Prostate gland (tissue), 2 donors: Measurements from ENCODE around the gene SLC6A11. TPM values are rescaled to one million over a fixed set of nuclear protein-coding genes. Genes with fewer than 3 reads are reported as not detected.

Experiments used
- DNase-seq: peaks from one replicate; pipeline ENCODE4 v3.0.0-alpha.2; 2019; ENCODE audit warnings: low spot score
- H3K27ac ChIP-seq, 2 donors: fragments of 200-600 bp; sonication (generic); 2 replicates each; pipeline ENCODE4 v1.5.1; 2017 to 2019
- H3K27me3 ChIP-seq: fragments of 200-600 bp; sonication (generic); replicated peaks from 2 replicates; pipeline ENCODE4 v1.5.1; 2019; ENCODE audit not compliant: insufficient read depth
- H3K36me3 ChIP-seq, 2 donors: fragments of 200-600 bp; sonication (generic); 1 replicate in 1 of 2; 2 replicates in 1 of 2; pipeline versions ENCODE4 v1.5.1 to v1.8.1; 2017 to 2019
- H3K4me1 ChIP-seq: fragments of 200-600 bp; sonication (generic); replicated peaks from 2 replicates; pipeline ENCODE4 v1.5.1; 2019
- H3K4me3 ChIP-seq, 2 donors: fragments of 200-600 bp; sonication (generic); 2 replicates each; pipeline ENCODE4 v1.5.1; 2017 to 2019
- H3K9me3 ChIP-seq: fragments of 200-600 bp; sonication (generic); 2 replicates; pipeline ENCODE4 v1.5.1; 2017
- CTCF ChIP-seq, 4 experiments: fragments of 200-600 bp in 2 of 4; fragments of 450-650 bp in 2 of 4; sonication (generic) in 2 of 4; IDR thresholded peaks; 1 replicate in 3 of 4; 2 replicates in 1 of 4; pipeline ENCODE4 v1.5.1; 2016 to 2019; ENCODE audit warnings: antibody characterized with exemption in 4 of 4, mild to moderate bottlenecking in 2 of 4, moderate library complexity in 2 of 4
- POLR2A ChIP-seq: fragments of 450-650 bp; IDR thresholded peaks from one replicate; pipeline ENCODE4 v1.6.1; 2016; ENCODE audit warnings: antibody characterized with exemption, mild to moderate bottlenecking
- POLR2AphosphoS5 ChIP-seq: sonication (generic); formaldehyde crosslinking; IDR thresholded peaks from one replicate; pipeline ENCODE4 v1.6.1; 2017; ENCODE audit warnings: antibody characterized with exemption
- WGBS: methylation state at CpG from one replicate; pipeline ENCODE4 v1.1.5; 2018; 5-methylcytosine and 5-hydroxymethylcytosine counted together
- intact Hi-C: fragments of 100-400 bp; cut with DNase I; formaldehyde crosslinking; loops from one replicate; pipeline ENCODE4 v1.14.2; 2022
- total RNA-seq, 2 donors: library from RNA; depleted of rRNA; stranded (reverse); fragments of >200 nt; gene quantifications; one replicate each; pipeline ENCODE4 v1.1.0, GENCODE V29; 2016

Gene SLC6A11
- total RNA-seq, 2 donors from 2014 or later: 3.6 to 6.9 TPM

- Histone ChIP-seq H3K36me3 (no peaks in the 10 kb centered on the region), H3K4me1 (no peaks in the 10 kb centered on the region), H3K4me3 (no peak overlapping the region), H3K27ac (no peak overlapping the region), H3K9me3 (no peaks in the 10 kb centered on the region), H3K27me3 (peaks cover 3% of the 10 kb centered on the region)
- intact Hi-C loops: no loop called here
- 68% methylated on average over 5 of the region's 5 CpGs for WGBS
- TF ChIP-seq CTCF (IDR thresholded peaks at IDR 0.05) (no peak), POLR2A (no peak), POLR2AphosphoS5 (no peak)
- DNase-seq: no peak
Measured at GRCh38 chr3:10919636-10920035, 103.6 kb downstream of the SLC6A11 start.

GRCh38 chr3:10925436-10926255, 109.6 kb downstream of the SLC6A11 start:
- Histone ChIP-seq H3K4me3 (no peak overlapping the region), H3K4me1 (no peaks in the 10 kb centered on the region), H3K27ac (no peak overlapping the region), H3K9me3 (no peaks in the 10 kb centered on the region), H3K27me3 (no peaks in the 10 kb centered on the region), H3K36me3 (no peaks in the 10 kb centered on the region)
- intact Hi-C loops: no loop called here
- DNase-seq: no peak
- 88% methylated on average over 14 of the region's 14 CpGs for WGBS
- TF ChIP-seq POLR2A: no peak
- TF ChIP-seq CTCF (IDR thresholded peaks at IDR 0.05): no peak
- no peak for TF ChIP-seq POLR2AphosphoS5

DNA sequence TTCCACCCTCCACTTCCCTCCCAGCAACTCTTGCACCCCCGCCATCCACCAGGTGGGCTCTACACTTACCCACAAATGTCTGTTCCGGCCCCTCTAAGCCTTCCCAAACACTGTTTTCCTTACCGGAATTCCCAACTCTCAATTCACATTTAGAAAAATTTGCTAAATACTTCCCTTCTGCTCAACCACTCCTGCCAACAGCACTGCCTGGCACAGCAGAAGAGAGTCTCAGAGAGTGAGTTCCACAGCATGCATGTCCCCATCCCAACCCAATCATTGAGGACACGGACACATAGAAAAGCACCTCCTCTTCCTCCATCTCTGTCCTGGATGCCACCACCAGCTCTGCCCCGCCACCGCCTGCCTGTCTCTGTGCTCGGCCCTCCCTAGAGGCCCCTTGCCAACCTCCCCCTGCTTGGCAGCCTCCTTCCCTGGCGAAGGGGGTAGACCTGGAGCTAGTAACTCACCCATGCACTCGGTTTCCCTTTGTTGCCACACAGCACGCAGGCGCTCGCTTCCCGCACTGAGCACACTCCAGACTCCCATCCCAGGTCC, 110.3 kb downstream of the SLC6A11 start:
- TF ChIP-seq POLR2A (no peak), CTCF (IDR thresholded peaks at IDR 0.05) (no peak), POLR2AphosphoS5 (no peak)
- 86% methylated on average over 13 of the region's 13 CpGs for WGBS
- intact Hi-C loops: no loop called here
- no peaks in the 10 kb centered on the region for H3K27me3 ChIP-seq
- no peak overlapping the region for H3K27ac ChIP-seq
- DNase-seq: no peak
- H3K36me3 ChIP-seq: no peaks in the 10 kb centered on the region
- no peaks in the 10 kb centered on the region for H3K4me1 ChIP-seq
- H3K4me3 ChIP-seq: no peak overlapping the region
- H3K9me3 ChIP-seq: no peaks in the 10 kb centered on the region

DNA sequence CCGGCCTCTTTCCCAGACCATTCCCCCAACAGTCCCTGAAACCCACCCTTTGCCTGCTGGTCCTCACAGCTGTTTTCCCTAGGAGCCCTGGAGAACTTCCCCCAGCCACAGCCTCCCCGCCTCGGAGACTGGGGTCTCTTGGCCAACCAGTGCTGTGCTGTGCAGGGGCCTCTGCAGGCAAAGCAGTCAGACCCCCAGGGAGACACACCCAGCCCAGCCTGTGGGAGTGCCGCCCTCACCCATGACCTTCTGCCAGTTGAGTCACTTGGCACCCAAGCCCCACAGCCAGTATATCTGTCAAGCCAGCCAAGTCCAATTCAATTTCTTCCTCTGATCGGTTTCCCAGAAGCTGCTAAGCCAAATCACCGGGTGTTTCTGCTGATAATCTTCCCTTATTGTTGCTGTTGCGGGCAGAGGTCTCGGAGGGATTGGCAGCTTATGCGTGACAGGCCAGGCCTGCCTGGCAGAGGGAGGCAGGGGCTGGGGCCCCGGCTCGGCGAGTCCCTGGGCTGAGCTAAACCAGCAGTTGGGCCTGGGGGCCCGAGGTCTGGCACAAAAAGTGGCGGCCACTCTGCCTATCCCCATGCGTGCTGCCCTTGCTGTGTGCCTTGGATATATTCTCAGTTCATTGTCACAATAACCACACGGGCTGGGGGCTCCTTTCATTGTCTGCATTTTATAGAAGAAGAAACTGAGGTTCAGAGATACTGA, 110.9 kb downstream of the SLC6A11 start:
- 56% methylated on average over 16 of the region's 16 CpGs for WGBS
- Histone ChIP-seq H3K9me3 (no peaks in the 10 kb centered on the region), H3K27me3 (no peaks in the 10 kb centered on the region), H3K4me3 (no peak overlapping the region), H3K36me3 (no peaks in the 10 kb centered on the region), H3K27ac (no peak overlapping the region), H3K4me1 (no peaks in the 10 kb centered on the region)
- DNase-seq: no peak
- TF ChIP-seq POLR2AphosphoS5: no peak
- no peak for TF ChIP-seq CTCF (IDR thresholded peaks at IDR 0.05)
- TF ChIP-seq POLR2A: no peak
- intact Hi-C loops: no loop called here
